Measurements from ENCODE around the gene SYNE2. TPM values are rescaled to one million over a fixed set of nuclear protein-coding genes. Genes with fewer than 3 reads are reported as not detected.

SYNE2 gene
- total RNA-seq, 2 donors from 2014 or later: 104 to 390 TPM

DNA sequence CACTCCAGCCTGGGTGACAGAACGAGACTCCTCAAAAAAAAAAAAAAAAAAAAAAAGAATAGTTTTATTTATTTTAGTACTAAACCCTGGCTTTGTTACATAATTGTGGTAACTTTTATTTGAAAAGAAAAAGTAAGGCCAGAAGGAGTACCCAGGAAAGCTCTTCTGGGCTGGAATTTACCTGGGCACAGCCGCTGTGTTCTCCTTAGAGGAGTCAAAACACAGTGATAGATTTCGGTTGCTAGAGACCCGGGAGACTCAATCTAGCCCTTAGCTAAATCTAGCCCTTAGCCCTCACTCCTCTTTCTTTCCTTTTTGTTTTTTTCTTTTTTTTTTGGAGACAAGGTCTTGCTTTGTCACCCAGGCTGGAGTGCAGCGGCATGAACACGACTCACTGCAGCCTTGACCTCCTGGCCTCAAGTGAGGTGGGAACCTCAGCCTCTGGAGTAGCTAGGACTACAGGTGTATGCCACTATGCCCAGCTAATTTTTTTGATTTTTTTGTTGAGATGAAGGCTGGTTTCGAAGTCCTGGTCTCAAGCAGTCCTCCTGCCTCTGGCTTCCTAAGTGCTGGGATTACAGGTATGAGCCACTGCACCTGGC, 49.7 kb downstream of the SYNE2 start:
- H3K27me3 ChIP-seq (replicated peaks; ENCODE audit: insufficient read depth): no peaks in the 10 kb centered on the region
- intact Hi-C loops (cut with DNase I): no loop called here
- no peaks in the 10 kb centered on the region for H3K9me3 ChIP-seq
- no peak overlapping the region for H3K4me3 ChIP-seq
- H3K4me1 ChIP-seq (replicated peaks): no peaks in the 10 kb centered on the region
- WGBS: 69% methylated on average over 7 of the region's 7 CpGs
- no peak overlapping the region for H3K27ac ChIP-seq
- H3K36me3 ChIP-seq: no peaks in the 10 kb centered on the region
- no peak for DNase-seq (ENCODE audit: low spot score)
- no peak for TF ChIP-seq CTCF (IDR thresholded peaks at IDR 0.05)
- TF ChIP-seq POLR2AphosphoS5 (IDR thresholded peaks at IDR 0.05): no peak
- no peak for TF ChIP-seq POLR2A (IDR thresholded peaks at IDR 0.05)

DNA sequence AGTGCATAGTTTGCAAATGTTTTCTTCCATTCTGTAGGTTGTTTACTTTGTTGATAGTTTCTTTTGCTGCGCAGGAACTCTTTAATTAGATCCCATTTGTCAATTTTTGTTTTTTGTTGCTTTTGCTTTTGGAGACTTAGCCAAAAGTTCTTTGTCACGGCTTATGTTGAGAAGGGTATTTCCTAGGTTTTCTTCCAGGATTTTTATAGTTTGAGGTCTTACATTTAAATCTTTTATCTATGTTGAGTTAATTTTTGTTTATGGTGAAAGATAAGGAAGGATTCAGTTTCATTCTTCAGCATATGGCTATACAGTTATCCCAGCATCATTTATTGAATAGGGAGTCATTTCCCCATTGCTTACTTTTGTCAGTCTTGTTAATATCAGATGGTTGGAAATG, 51.9 kb downstream of the SYNE2 start:
- Histone ChIP-seq H3K4me1 (replicated peaks) (no peaks in the 10 kb centered on the region), H3K36me3 (no peaks in the 10 kb centered on the region), H3K27me3 (replicated peaks; ENCODE audit: insufficient read depth) (no peaks in the 10 kb centered on the region), H3K9me3 (no peaks in the 10 kb centered on the region), H3K4me3 (no peak overlapping the region), H3K27ac (no peak overlapping the region)
- intact Hi-C loops (cut with DNase I): no loop called here
- no peak for DNase-seq (ENCODE audit: low spot score)
- no peak for TF ChIP-seq CTCF (IDR thresholded peaks at IDR 0.05)
- TF ChIP-seq POLR2AphosphoS5 (IDR thresholded peaks at IDR 0.05): no peak
- no peak for TF ChIP-seq POLR2A (IDR thresholded peaks at IDR 0.05)
- WGBS: 89% methylated on average over 2 of the region's 2 CpGs

DNA sequence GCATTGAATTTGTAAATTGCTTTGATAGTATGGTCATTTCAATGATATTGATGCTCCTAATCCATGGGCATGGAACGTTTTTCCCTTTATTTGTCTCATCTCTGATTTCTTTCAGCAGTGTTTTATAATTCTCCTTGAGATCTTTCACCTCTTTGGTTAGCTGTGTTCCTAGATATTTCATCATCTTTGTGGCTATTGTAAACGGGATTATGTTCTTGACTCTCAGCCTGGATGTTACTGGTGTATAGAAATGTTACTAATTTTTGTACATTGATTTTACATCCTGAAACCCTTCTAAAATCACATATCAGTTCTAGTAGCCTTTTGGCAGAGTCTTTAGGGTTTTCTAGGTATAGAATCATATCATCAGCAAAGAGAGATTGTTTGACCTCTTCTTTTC, 52.6 kb downstream of the SYNE2 start:
- Histone ChIP-seq H3K27me3 (replicated peaks; ENCODE audit: insufficient read depth) (no peaks in the 10 kb centered on the region), H3K9me3 (no peaks in the 10 kb centered on the region), H3K36me3 (no peaks in the 10 kb centered on the region), H3K4me3 (no peak overlapping the region), H3K27ac (no peak overlapping the region), H3K4me1 (replicated peaks) (no peaks in the 10 kb centered on the region)
- TF ChIP-seq CTCF (IDR thresholded peaks at IDR 0.05) (no peak), POLR2AphosphoS5 (IDR thresholded peaks at IDR 0.05) (no peak), POLR2A (IDR thresholded peaks at IDR 0.05) (no peak)
- WGBS: 93% methylated on average over 2 of the region's 2 CpGs
- no peak for DNase-seq (ENCODE audit: low spot score)
- intact Hi-C loops (cut with DNase I): no loop called here

- no peak for DNase-seq (ENCODE audit: low spot score)
- TF ChIP-seq POLR2A (IDR thresholded peaks at IDR 0.05) (no peak), POLR2AphosphoS5 (IDR thresholded peaks at IDR 0.05) (no peak), CTCF (IDR thresholded peaks at IDR 0.05) (no peak)
- no peaks in the 10 kb centered on the region for H3K36me3 ChIP-seq
- WGBS: 72% methylated on average over 4 of the region's 4 CpGs
- no peaks in the 10 kb centered on the region for H3K27me3 ChIP-seq (replicated peaks; ENCODE audit: insufficient read depth)
- H3K4me3 ChIP-seq: no peak overlapping the region
- no peaks in the 10 kb centered on the region for H3K9me3 ChIP-seq
- no peak overlapping the region for H3K27ac ChIP-seq
- intact Hi-C loops (cut with DNase I): no loop called here
- H3K4me1 ChIP-seq (replicated peaks): no peaks in the 10 kb centered on the region
These were observed 56.0 kb downstream of the SYNE2 start for GRCh38 chr14:63908667-63909264.

- TF ChIP-seq CTCF (IDR thresholded peaks at IDR 0.05) (no peak), POLR2AphosphoS5 (IDR thresholded peaks at IDR 0.05) (no peak), POLR2A (IDR thresholded peaks at IDR 0.05) (no peak)
- H3K4me1 ChIP-seq (replicated peaks): peaks cover 1% of the 10 kb centered on the region
- H3K27ac ChIP-seq: no peak overlapping the region
- no peak for DNase-seq (ENCODE audit: low spot score)
- H3K4me3 ChIP-seq: no peak overlapping the region
- no peaks in the 10 kb centered on the region for H3K9me3 ChIP-seq
- no peaks in the 10 kb centered on the region for H3K27me3 ChIP-seq (replicated peaks; ENCODE audit: insufficient read depth)
- intact Hi-C loops (cut with DNase I): no loop called here
- H3K36me3 ChIP-seq: no peaks in the 10 kb centered on the region
These were observed 57.2 kb downstream of the SYNE2 start for GRCh38 chr14:63909984-63910383.

All from prostate gland (tissue), 2 donors.